T-helper 9 cell (primary cell): ENCODE data around the gene TTC23.

Experiments used
- DNase-seq: peaks from one replicate; pipeline ENCODE4 v3.0.0-alpha.2; 2020

Gene TTC23

DNA sequence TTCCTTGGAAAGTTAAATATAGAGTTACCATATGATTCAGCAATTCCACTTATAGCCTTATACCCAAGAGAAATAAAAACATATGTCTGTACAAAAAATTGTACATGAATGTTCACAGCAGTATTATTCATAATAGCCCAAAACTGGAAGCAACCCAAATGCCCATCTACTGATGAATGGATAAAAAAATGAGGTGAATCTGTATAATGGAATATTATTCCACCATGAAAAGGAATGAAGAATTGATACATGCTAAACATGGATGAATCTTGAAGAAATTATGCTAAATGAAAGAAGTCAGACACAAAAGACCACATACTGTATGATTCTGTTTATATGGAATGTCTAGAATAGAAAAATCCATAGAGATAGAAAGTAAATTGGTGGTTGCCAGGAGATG, 61.4 kb downstream of the TTC23 start:
- DNase-seq: no peak

DNA sequence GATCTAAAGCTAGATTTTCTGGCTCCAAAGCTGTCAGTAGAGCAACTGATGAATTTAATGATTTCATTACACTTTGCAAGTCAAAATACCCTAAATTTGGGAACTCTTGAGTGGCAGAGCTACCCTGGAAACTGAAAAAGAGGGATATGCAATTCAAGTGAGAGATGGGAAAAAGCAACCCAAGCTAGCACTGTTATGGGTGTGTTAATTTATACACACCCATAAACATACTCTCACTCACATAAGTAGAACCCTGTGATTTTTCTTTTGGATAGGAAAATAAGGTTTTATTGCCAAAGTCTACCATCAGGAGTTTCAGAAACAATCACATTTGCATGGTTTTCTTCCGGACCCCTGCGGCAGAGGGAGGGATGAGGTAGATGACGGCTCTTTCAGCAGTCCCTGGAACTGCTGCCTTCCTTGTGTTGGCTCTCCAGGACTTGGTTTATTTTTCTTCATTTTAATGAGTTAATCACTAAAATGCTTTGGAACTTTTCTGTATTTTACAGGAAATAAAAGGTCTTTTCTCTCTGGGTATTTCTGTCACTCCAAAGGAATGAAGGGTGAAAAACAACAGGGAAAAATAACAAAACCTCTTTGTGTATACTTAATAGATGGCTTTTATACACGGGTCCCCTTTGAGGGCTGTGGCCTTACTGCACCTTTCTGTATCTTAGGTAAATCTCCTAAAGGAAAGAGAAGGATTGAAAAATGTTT, 63.8 kb downstream of the TTC23 start:
- no peak for DNase-seq

DNA sequence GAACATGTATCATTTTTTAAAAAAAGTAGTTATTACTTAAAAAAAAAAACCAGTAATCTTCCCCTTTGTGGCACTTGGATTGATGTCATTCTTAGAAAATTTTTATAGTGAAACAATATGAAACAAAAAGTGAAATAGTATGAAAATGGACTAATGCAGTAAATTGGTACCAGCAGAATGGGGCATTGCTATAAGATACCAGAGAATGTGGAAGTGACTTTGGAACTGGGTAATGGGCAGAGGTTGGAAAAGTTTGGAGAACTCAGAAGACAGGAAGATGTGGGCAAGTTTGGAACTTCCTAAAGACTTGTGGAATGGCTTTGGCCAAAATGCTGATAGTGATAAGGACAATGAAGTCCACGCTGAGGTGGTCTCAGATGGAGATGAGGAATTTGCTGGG, 66.6 kb downstream of the TTC23 start:
- DNase-seq: no peak

DNA sequence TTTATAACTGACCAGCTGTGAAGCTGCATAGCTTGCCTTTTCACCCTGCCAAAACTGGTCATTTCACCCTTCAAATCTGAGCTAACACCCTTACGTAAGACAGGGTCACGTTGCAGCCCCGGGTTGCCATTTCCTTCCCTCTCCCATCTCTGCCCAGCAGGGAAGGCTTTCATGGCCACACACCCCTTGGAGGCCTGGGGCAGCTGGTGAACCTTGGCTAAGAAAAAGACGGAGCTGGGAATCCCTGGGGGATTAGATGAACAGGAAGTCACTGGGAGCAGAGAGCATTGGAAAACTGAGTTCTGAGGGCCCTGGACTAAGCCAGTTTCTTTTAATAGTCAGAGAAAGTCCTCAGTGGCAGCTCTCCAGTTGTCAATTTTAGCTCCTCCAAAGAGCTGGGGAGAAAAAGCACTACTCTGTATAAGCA, 67.8 kb downstream of the TTC23 start:
- DNase-seq: no peak

DNA sequence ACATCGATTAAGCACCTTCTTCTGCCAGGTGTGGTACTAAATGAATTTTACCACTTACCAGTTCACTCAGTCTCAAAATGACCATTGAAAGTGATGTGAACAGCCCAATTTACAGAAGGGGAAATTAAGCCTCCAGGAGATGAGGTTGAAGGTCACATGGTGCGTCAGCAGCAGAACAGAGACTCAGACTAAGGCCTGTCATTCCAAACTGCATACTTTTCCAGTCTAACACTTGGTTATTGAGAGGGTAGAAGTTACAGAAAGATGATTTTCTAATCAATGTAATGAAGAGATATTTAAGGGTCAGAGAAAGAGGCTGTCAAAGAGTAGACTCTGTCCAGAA, 68.4 kb downstream of the TTC23 start:
- DNase-seq: no peak

DNA sequence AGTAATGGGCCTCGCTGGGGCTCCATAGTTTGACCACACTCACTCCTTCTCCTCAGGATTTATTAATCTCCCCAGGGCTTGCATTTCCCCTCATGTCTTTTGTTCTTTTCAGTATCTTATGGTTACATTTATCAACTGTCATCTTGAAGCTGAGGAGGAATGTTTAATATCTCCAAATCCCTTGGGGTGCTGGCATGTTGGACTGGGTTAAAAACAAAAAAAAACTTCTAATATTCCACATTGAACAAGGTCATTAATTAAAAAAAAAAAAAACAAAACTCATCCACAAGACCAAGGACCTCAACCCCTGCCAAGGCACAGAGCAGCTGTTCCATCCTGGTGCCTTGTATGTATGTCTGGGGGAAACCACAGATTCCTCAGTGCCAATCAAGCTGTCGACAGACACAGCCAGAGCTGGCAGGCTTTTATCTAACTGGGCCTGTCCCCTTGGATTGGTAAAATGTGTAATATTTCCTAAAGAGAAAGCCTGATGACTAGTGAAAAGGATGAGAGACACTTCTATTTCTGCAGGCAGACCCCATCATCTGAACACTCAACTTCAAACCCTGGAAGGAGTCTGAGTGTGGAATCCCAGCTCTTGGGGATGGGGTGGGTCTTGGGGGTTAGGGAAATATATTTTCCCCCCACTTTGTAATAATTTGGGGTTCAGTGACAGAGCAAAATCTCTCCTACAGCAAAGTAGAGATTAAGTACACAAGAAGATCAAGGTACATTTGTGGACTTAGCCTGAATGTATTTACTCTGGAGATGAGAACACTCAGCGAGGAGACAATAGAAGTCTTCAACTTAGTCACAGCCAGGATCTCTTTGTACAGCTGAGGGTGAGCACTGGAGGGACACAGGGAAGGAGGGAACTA, 69.1 kb downstream of the TTC23 start:
- no peak for DNase-seq

DNA sequence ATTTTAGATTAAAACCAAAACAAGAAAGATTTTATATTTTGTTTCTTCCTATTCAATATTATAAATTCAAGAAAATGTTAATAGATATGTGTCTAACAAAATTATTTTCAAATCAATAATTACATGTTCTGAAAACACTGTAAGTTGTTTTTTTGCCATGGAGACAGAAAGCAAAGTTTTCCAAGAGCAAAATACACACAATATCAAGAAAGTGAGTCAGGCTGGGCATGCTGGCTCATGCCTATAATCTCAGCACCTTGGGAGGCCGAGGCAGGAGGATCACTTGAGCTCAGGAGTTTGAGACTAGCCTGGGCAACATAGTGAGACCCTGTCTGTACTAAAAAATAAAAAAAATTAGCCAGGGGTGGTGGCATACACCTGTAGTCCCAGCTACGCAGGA, 71.7 kb downstream of the TTC23 start:
- DNase-seq: no peak

DNA sequence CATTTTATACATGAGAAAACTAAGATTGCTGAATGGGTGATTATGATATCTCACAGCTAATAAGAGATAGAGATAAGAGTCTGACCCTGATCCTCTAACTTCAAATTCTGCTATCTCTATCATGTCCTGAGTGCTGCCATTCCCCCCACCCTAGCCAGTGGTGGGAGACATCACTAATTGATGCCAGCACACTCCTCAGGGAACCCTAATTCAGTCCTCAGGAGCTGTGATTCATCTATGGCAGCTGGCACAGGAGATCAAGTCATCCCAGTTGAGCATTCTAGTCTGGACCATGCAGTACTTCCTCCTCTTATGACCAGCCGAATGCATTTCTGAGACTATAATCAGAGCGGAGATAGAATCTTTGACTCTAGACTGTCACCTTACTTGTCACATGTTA, 72.6 kb downstream of the TTC23 start:
- no peak for DNase-seq

DNA sequence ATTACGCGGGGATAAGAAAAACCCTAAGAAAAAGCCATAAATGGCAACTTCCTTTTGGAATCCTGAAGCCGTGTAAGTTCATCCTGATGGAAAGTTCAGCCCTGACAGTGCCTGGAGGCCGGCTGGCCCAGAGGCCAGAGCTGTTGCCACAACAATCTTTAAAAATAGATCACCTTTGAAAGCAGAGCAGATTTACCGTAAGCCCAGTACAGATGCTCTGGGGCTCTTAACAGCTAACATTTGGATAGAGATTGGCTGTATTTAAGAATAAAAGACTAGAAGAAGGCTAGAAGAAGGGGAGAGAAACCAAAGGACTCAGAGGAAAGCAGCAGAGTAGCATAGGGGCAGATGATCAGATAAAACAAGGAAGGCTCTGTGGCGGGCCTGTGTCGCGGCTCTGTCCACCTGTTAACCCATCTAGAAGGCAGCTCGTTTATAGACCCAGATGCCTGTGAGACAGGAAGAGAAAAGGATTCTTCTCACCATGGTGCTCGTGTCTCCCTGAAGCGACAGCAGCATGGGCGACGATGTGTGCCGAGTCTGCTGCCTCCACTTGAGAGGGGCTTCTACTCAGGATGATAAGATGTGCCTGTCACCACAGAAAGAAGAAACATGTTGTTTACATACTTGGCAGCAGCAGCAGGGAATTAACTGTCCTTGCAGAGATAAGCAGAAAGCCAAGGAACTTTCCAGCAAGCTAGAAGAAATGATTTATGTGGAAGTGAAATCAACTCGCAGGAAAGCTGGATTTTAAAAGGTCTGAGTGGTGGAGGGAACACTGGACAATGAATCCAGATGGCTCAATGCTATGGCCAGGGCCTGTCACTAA, 74.6 kb downstream of the TTC23 start:
- no peak for DNase-seq

DNA sequence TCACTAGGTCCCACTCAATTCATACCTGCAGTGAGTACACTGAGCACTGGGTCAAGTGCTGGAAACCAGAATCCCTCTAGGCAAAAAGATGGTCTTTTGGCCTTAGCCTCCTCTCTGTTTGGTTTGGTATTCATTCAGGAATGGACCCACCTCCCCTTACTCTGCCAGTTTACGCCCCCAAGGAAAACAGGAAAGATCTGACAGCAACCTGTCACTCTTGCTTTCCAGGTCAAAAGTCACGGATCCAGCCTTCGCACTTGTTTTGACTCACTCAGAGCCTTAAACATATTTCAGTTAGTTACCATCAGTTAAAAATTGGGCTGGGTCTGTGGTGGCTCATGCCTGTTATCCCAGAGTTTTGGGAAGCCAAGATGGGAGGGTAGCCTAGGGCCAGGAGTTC, 76.4 kb downstream of the TTC23 start:
- no peak for DNase-seq

DNA sequence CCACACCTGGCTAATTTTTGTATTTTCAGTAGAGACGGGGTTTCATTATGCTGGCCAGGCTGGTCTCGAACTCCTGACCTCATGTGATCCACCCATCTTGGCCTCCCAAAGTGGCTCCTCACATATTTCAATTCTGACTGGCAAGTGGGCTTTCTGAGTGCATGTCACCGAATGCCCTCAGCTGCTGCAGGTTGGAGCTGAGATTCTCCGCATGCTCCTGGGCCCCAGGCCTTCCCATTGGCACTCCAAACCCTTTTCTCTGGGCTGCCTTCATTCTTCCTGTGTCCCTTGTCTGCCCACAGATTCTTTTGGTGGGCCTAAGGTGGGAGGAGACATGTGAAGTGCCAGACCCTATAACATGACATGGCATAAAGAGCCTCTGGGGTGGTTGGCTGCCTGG, 77.2 kb downstream of the TTC23 start:
- DNase-seq: no peak

DNA sequence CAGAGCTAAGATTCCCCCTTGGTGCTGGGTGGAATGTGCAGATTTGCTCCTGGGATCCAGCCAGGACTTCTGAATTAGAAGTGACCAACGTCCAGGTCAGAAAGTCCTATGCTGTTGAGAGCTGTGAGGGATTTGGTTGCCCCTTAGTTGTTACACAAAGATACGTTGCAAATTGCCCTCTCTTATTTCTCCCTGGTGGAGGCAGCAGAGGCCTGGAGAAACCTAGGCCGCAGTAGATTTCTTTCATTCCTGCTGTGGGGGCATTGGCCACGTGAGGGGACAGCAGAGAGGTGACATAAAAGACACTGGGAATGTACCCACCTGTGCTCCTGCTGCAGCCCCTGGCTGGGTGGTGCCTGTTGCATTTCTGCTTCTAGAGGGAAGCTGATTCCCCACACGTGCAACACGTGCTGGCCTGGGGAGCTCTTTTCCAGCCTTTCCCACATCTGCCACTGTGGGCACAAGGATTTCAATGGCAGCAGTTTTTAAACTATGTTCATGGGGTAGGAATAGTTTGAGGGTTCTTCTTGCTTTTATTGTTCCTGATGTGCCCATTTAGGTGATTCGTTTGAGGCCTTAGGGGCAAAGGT, 78.8 kb downstream of the TTC23 start:
- no peak for DNase-seq

DNA sequence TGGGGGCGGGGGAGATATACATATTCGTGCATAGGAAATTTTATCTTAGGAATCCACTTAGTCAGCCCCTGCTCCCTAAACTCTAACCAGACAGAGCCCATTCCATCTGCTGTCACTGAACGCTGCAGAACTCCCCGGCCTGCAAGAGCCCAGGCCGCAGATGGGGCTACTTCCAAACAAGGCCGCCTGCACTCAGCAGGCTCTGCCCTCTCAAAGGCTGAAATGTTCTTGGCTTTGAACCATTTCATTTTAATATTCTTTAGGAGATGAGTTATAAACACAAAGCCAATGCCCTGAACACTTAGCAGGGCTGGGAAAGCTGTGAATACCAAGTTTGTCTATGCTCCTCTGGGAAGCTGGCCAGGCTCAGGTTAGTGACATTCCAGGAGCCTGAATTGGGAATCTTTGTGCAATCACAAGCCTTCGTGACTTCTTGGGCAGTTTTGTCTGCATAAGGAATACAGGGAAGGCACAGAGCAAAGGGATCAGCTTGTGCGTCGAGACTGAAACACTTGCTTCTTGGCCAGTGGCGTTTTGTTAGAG, 79.5 kb downstream of the TTC23 start:
- DNase-seq: no peak

DNA sequence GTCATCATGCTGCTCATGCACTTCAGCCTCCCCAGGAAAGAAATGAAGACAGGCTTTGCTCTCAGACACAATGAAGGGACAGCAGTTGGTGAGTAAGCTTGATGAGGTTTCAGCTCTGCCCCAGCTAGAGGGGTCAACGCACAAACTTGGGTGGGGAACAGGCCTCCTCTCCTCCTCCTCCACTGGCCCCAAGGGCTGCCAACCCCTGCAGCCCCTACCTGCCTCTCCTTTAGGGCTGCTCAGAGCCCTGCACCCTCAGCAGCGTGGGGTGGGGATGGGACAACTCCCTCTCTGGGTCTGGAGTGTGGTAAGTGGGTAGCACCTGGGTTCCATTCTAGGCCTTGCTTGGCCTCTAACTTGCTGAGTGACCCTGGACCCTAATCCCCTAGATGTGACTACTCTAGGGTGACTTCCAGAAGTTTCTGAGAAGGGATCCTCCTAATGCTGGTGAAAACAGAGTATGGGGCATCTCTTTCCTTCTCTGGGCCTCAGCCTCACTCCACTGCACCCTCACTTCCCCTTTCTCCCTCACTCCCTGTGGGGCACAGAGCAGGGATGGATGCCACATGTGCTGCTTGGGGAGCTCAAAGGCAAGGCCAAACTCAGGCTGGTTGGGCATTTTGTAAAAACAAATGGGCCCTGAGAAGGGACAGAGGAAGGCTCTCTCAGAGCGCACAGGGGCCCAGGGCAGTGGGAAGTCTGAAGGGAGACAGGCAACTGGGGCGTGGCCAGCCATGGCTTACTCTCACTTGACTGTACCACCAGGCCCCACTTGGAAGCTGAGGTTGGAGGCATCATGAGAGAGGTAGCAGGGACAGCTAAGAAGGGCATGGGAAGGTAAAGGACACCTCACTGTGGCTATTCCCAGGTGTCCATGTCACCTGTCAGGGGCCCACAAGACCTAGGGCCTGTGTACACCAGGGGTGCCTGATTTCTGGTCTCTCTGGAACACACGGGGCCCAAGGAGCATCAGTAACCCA, 80.5 kb downstream of the TTC23 start:
- no peak for DNase-seq

DNA sequence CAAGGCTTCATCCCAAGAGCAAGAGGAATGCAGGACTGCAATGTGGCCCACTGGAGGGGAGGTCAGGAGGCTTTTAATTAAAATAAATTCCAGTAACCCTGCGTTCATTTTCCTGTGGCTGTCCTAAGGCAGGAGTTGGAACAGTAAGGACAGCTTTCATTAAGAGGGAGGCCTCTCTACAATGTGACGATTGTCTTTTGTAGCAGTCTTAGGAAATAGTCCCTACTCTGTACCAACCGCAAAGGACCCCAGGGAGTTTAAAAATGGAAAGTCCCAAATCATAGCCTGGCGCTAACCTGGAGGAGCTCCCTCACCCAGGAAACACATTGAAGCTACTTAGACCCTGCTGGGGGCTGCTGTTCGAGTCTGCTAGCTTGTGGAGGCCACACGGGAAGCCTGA, 81.7 kb downstream of the TTC23 start:
- no peak for DNase-seq

DNA sequence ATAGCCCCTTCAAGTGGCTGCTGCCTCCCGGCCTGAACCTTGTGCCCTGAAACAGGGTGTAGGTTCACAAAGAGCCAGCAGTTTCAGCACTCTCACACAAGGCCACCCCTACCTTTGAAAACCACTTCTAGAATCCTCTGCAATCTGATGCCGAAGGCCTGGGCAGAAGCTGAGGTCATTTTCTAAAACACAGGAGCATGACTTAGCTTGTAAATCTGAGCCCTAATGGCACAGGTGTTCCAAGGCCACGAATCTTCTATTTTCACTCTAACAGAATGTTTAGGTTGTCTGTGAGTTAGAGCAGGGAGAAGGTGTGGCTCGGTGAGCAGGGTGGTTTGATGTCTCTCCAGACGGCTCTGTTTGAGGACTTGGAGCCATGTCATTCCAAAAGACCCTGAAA, 82.2 kb downstream of the TTC23 start:
- no peak for DNase-seq

DNA sequence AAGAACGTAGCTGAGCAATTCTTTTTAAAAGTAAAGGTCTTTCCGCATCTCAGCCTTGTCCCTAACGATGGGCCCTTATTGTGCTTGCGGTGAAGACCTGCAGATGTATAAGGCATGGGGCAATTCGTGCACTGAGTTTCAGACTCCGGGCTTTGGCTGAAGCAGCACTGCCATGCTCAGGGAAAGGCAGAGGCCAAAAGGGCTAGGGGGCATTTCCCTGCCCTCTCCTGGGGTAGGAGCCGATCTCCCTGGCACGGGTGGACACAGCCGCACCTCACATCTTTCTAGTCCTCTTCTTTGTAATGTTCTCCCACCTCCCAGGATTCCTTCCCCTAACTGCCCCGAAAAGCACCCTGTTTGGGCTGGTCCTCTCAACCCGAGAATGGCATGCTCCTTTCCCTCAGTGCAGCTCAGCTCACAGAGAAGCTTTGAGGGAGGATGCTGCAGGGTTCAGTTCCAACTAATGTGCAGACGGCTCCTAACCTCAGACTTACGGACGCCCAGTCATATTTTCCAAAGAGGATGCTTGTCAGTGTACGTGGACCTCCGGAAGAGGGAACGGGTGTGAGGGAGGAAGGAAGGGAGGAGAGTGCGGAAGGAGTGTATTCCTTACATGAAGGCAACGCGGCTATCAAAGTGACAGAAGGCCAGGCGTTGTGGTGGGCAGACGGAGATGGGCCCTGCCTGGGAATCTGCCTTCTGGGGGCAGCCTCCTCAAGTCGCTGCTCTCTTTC, 83.3 kb downstream of the TTC23 start:
- no peak for DNase-seq

DNA sequence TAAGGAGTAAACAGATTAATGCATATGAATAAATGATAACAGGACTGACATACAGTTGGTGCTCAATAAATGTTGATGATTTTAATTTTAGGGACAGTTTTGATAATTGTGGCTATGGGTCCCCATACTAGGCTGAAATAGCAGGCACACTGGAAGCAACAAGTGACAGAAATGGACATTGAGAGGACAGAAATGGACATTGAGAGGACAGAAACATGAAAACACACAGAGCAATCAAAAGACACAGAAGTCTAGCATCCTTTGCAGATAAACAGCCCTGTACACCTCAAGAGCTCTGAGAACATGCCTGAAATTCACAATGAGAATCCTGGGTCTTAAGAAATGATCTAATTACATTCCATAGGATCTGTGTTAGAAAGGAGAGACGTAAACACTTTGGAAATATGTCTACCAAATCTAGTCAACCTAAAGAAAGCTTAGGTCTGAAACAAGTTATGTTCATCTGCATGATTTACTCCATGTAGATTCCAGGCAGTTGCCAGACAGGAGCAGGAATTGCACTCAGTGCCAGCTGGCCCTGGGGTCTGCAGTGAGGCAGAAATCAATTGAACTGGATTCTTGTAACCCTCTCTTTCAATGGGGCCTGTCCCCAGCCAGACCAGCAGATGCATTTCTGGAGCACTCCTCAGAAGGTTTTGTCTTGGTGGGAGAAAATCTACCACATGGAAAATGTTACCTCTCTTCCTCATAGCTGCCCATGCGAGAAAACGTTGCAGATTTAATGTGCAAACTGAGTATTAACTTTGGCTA, 84.2 kb downstream of the TTC23 start:
- DNase-seq: no peak

DNA sequence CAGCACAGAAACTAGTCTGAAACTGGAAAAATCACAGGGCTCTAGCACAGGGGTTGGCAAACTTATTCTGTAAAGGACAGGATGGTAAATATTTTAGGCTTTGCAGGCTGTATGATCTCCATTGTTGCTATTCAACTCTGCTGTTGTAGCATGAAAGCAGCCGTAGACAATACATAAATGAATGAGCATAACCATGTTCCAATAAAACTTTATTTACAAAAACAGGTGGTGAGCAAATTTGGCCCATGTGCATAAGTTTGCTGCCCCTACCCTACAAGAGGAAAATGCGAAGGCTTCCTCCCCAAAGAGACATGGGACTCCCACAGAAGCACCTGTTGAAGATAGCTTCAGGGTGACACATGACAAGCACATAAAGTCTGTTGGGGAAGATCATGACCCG, 85.3 kb downstream of the TTC23 start:
- no peak for DNase-seq
